Measurements from ENCODE around the gene NAT10.

DNA sequence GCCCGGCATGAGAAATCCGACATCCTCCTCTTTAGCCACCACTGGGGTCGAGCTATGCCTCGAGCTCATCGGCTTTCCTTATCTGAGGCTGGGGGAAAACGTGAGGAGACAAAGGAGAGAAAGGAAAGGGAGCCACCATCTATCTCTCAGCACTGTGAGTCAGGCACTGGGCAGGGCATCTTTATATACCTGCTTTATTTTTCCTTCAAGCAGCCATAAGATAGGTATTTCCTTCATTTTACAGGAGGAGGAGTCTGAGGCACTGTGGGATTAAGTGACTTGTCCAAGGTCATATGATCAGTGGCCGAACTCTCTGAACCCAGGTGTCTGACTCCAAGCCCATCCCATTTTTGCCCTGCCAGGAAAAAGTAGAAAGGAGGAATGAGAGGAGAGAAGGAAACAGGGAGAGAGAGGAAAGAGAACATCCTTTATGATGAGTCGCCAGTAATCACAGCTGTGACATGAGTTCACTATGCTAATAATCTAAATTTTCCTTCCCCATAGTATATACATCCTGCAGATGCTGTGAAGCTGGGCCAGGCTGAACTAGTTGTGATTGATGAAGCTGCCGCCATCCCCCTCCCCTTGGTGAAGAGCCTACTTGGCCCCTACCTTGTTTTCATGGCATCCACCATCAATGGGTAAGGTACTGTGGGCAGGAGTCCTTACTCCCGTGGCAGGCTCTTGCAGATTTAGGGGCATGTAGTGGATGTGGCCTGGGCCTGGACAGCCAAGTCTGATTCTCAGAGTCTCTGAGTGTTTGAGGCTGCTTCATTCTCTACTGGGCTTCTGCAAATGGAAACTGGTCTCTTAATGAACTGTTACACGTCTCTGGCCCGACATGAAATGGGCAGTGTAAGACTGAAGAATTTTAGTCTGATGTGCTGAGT is 21.8 kb downstream of the NAT10 start:
- no peak for TF ChIP-seq POLR2A (IDR thresholded peaks at IDR 0.05)
- no peak for TF ChIP-seq CTCF (IDR thresholded peaks at IDR 0.05)

All from gastroesophageal sphincter (tissue), 3 donors.